CD4-positive, alpha-beta T cell (primary cell): ENCODE measurements around the gene OPN3. TPM values are rescaled to one million over a fixed set of nuclear protein-coding genes. Genes with fewer than 3 reads are reported as not detected.
A peak's percentile ranks its signal among the peaks of the same experiment; 100 is the strongest.

Experiments
- ATAC-seq: fragments of 200-7000 bp; cut with Tn5 transposase; one replicate; pipeline ENCODE4 v1.10.0; 2022; ENCODE audit warnings: mild to moderate bottlenecking; ENCODE audit not compliant: poor library complexity
- CTCF ChIA-PET: fragments of 350-600 bp; sonication (Branson Sonifier 250); formaldehyde crosslinking; loops from one replicate; lab custom pipeline; 2021; ENCODE audit warnings: antibody characterized with exemption, inconsistent platforms; lab: Charles Lee
- POLR2A ChIA-PET: fragments of 350-600 bp; sonication (Branson Sonifier 250); formaldehyde crosslinking; loops from one replicate; lab custom pipeline; 2021; ENCODE audit warnings: antibody characterized with exemption, inconsistent platforms; lab: Charles Lee
- DNase-seq, 14 experiments: peaks; one replicate each; pipeline ENCODE4 v3.0.0-alpha.2; 2013 to 2020; ENCODE audit warnings: mixed read lengths in 2 of 14
- H3K27ac ChIP-seq, 2 donors: one replicate each; pipeline versions ENCODE4 v1.5.1 to v1.7.0; 2013; ENCODE audit warnings: low read length in 2 of 2, low read depth in 1 of 2, mild to moderate bottlenecking in 1 of 2
- H3K27me3 ChIP-seq, 2 experiments: 1 replicate in 1 of 2; 2 replicates in 1 of 2; pipeline versions ENCODE4 v1.6.1 to v1.7.0; 2013; ENCODE audit warnings: low read length in 2 of 2, control low read depth in 1 of 2, mild to moderate bottlenecking in 1 of 2, moderate library complexity in 1 of 2; ENCODE audit not compliant: insufficient read depth in 2 of 2, control insufficient read depth in 1 of 2
- H3K36me3 ChIP-seq: one replicate; pipeline ENCODE4 v1.6.1; 2013; ENCODE audit warnings: low read length, control low read depth; ENCODE audit not compliant: insufficient read depth
- H3K4me1 ChIP-seq: one replicate; pipeline ENCODE4 v1.6.1; 2013; ENCODE audit warnings: low read length, control low read depth; ENCODE audit not compliant: insufficient read depth
- H3K4me3 ChIP-seq: one replicate; pipeline ENCODE4 v1.5.1; 2013; ENCODE audit warnings: mild to moderate bottlenecking, low read length, moderate library complexity
- H3K9me3 ChIP-seq, 2 experiments: 1 replicate in 1 of 2; 2 replicates in 1 of 2; pipeline versions ENCODE4 v1.6.1 to v1.7.0; 2013; ENCODE audit warnings: low read length in 2 of 2, mild to moderate bottlenecking in 2 of 2, control low read depth in 1 of 2, moderate library complexity in 1 of 2; ENCODE audit not compliant: control insufficient read depth in 1 of 2, insufficient read depth in 1 of 2
- H3K27ac Mint-ChIP-seq: one replicate; pipeline ENCODE4 v1.8.0; 2020; ENCODE audit warnings: mixed read lengths
- H3K27me3 Mint-ChIP-seq: one replicate; pipeline ENCODE4 v1.8.0; 2021; ENCODE audit warnings: mixed read lengths
- H3K36me3 Mint-ChIP-seq: one replicate; pipeline ENCODE4 v1.8.0; 2021; ENCODE audit warnings: low read depth, mixed read lengths
- H3K4me1 Mint-ChIP-seq: one replicate; pipeline ENCODE4 v1.8.0; 2021; ENCODE audit warnings: low read depth, mixed read lengths
- H3K4me3 Mint-ChIP-seq: one replicate; pipeline ENCODE4 v1.8.0; 2020; ENCODE audit warnings: mild to moderate bottlenecking, mixed read lengths
- H3K9me3 Mint-ChIP-seq: one replicate; pipeline ENCODE4 v1.8.0; 2020; ENCODE audit warnings: mixed read lengths
- CTCF ChIP-seq: fragments of 200-600 bp; IDR thresholded peaks from one replicate; pipeline ENCODE4 v1.8.0; 2022; ENCODE audit warnings: antibody characterized with exemption, mild to moderate bottlenecking
- intact Hi-C, 2 experiments: fragments of 100-400 bp; cut with DNase I in 1 of 2; cut with micrococcal nuclease in 1 of 2; formaldehyde crosslinking; loops; one replicate each; pipeline versions ENCODE4 v1.15.1 to v1.9.0; 2023 to 2025; cut with DNase I, micrococcal nuclease
- total RNA-seq, 174 experiments: library from RNA in 2 of 174; stranded (reverse) in 2 of 174; gene quantifications; one replicate each; pipeline ENCODE4 v1.2.3 and lab custom pipeline; 2021 to 2026

OPN3 gene
- total RNA-seq, 2 experiments from 2014 or later = 1.9 to 2.3 TPM

GRCh38 chr1:241551759-241552638 lies 88.2 kb downstream of the OPN3 start:
- peak; percentile 92 for ATAC-seq
- Mint-ChIP-seq H3K4me1 (peaks cover 25% of the 10 kb centered on the region), H3K27me3 (no peaks in the 10 kb centered on the region), H3K36me3 (peaks cover 5% of the 10 kb centered on the region), H3K27ac (peak overlapping the region; percentile 95), H3K4me3 (peak overlapping the region; percentile 92), H3K9me3 (no peaks in the 10 kb centered on the region)
- ChIA-PET POLR2A (interaction anchor here (0.7 to 2.0 kb wide), 14 partner anchors 11 to 1704 kb away, joined by 3 to 8 read pairs (median 4); partner anchors contain the start of genes CHML, EXO1, FH and KMO), CTCF (interaction anchor here (1.1 kb wide), 1 partner anchor 76 kb away, joined by 4 read pairs; no protein-coding TSS in a partner anchor)
- peaks cover 12% of the 10 kb centered on the region for H3K4me1 ChIP-seq
- H3K9me3 ChIP-seq = no peaks in the 10 kb centered on the region
- no peak for TF ChIP-seq CTCF
- peak overlapping the region; percentile 49 for H3K4me3 ChIP-seq
- peak overlapping the region; percentile 54 to 69 for H3K27ac ChIP-seq
- no peaks in the 10 kb centered on the region for H3K36me3 ChIP-seq
- H3K27me3 ChIP-seq = no peaks in the 10 kb centered on the region
- intact Hi-C loops = loop anchor here in 1 of 2 experiments (2.0 kb wide), 1 partner anchor 21 kb away; no protein-coding TSS in a partner anchor
- peak in 13 of 14 experiments; percentile 3 to 77 (median 32) for DNase-seq

- ChIA-PET POLR2A (interaction anchor here (1.2 to 2.0 kb wide), 3 partner anchors 9 to 31 kb away, joined by 3 to 8 read pairs (median 7); partner anchors contain the start of gene FH), CTCF (no interaction called here)
- Mint-ChIP-seq H3K9me3 (no peaks in the 10 kb centered on the region), H3K36me3 (peaks cover 5% of the 10 kb centered on the region), H3K4me1 (peaks cover 25% of the 10 kb centered on the region), H3K27ac (peak overlapping the region; percentile 95), H3K27me3 (no peaks in the 10 kb centered on the region), H3K4me3 (peak overlapping the region; percentile 23)
- DNase-seq (no peak), ATAC-seq (no peak)
- H3K9me3 ChIP-seq = no peaks in the 10 kb centered on the region
- intact Hi-C loops = loop anchor here in 1 of 2 experiments (2.0 kb wide), 1 partner anchor 20 kb away; no protein-coding TSS in a partner anchor
- no peak for TF ChIP-seq CTCF
- H3K4me3 ChIP-seq = no peak overlapping the region
- H3K27ac ChIP-seq = no peak overlapping the region
- no peaks in the 10 kb centered on the region for H3K27me3 ChIP-seq
- H3K4me1 ChIP-seq = peaks cover 12% of the 10 kb centered on the region
- H3K36me3 ChIP-seq = no peaks in the 10 kb centered on the region
Measured at GRCh38 chr1:241550318-241550717, 89.9 kb downstream of the OPN3 start.

- Mint-ChIP-seq H3K4me1 (peaks cover 25% of the 10 kb centered on the region), H3K4me3 (no peak overlapping the region), H3K27me3 (no peaks in the 10 kb centered on the region), H3K9me3 (no peaks in the 10 kb centered on the region), H3K27ac (no peak overlapping the region), H3K36me3 (peaks cover 5% of the 10 kb centered on the region)
- peaks cover 12% of the 10 kb centered on the region for H3K4me1 ChIP-seq
- no peaks in the 10 kb centered on the region for H3K27me3 ChIP-seq
- H3K4me3 ChIP-seq = no peak overlapping the region
- CTCF ChIA-PET = no interaction called here
- no peak for DNase-seq
- intact Hi-C loops = no loop called here
- ATAC-seq = no peak
- H3K9me3 ChIP-seq = no peaks in the 10 kb centered on the region
- H3K36me3 ChIP-seq = no peaks in the 10 kb centered on the region
- no peak for TF ChIP-seq CTCF
- POLR2A ChIA-PET = no interaction called here
- H3K27ac ChIP-seq = no peak overlapping the region
Measured at GRCh38 chr1:241548008-241548407, 92.2 kb downstream of the OPN3 start.

Other genes with a start within 250 kb of the OPN3 start
- gene FH, start 120.6 kb downstream of the OPN3 start, total RNA-seq = 10 to 100 TPM; 13.0 to 16.9 TPM
- gene KMO, start 108.0 kb downstream of the OPN3 start, total RNA-seq = not detected
- 10 to 100 TPM in 1 of 2 experiments, 1 to 10 TPM in 1; 9.1 to 10.3 TPM for gene CHML, start within 50 bp of the OPN3 start, total RNA-seq
- under 1 TPM in 1 of 2 experiments, not detected in 1; 0.67 TPM for gene WDR64, start 11.9 kb upstream of the OPN3 start, total RNA-seq
- 1 to 10 TPM in 1 of 2 experiments, under 1 TPM in 1; 0.25 to 1.1 TPM for gene EXO1, start 207.8 kb upstream of the OPN3 start, total RNA-seq